ENCODE measurements around the gene PGLYRP4.

DNA sequence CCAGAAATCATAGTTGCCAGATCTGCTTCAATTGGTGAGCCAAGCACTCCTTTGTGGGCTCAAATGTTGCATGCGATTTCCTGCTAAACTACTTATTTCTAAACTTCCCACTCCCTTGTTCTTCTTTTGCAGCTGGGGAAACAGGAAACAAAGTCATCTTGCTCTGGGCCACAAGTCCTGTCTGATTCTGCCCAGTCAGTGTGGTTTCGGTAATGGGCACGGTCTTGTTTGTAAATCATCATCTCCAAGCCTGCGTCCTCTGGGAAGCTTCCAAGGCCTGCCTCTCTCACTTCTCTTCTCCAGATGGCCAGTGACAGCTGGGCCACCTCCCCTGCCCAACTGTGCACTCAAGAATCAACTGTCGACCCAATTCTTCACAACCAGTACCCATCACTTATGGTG lies 37.9 kb upstream of the PGLYRP4 start:
- TF ChIP-seq, protein P1, sequence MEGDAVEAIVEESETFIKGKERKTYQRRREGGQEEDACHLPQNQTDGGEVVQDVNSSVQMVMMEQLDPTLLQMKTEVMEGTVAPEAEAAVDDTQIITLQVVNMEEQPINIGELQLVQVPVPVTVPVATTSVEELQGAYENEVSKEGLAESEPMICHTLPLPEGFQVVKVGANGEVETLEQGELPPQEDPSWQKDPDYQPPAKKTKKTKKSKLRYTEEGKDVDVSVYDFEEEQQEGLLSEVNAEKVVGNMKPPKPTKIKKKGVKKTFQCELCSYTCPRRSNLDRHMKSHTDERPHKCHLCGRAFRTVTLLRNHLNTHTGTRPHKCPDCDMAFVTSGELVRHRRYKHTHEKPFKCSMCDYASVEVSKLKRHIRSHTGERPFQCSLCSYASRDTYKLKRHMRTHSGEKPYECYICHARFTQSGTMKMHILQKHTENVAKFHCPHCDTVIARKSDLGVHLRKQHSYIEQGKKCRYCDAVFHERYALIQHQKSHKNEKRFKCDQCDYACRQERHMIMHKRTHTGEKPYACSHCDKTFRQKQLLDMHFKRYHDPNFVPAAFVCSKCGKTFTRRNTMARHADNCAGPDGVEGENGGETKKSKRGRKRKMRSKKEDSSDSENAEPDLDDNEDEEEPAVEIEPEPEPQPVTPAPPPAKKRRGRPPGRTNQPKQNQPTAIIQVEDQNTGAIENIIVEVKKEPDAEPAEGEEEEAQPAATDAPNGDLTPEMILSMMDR (conservative IDR thresholded peaks at IDR 0.05; ENCODE audit: low read length), result no peak
- TF ChIP-seq EZH2phosphoT487 (IDR thresholded peaks at IDR 0.05; ENCODE audit: borderline replicate concordance, low read depth, low read length), result no peak
